HG03378 (cell line): Measurements from ENCODE around the gene PCBP3.
"Not testable (repeated sequence)": the region's sequence is repeated elsewhere in the genome, so short reads cannot be mapped to it uniquely, and the experiment has no call there.

Experiments
- ATAC-seq: cut with Tn5 transposase; IDR thresholded peaks from one replicate; pipeline ENCODE4 v1.9.1; 2021; ENCODE audit warnings: mild to moderate bottlenecking, moderate library complexity; ENCODE audit not compliant: unreplicated experiment

Gene PCBP3

DNA sequence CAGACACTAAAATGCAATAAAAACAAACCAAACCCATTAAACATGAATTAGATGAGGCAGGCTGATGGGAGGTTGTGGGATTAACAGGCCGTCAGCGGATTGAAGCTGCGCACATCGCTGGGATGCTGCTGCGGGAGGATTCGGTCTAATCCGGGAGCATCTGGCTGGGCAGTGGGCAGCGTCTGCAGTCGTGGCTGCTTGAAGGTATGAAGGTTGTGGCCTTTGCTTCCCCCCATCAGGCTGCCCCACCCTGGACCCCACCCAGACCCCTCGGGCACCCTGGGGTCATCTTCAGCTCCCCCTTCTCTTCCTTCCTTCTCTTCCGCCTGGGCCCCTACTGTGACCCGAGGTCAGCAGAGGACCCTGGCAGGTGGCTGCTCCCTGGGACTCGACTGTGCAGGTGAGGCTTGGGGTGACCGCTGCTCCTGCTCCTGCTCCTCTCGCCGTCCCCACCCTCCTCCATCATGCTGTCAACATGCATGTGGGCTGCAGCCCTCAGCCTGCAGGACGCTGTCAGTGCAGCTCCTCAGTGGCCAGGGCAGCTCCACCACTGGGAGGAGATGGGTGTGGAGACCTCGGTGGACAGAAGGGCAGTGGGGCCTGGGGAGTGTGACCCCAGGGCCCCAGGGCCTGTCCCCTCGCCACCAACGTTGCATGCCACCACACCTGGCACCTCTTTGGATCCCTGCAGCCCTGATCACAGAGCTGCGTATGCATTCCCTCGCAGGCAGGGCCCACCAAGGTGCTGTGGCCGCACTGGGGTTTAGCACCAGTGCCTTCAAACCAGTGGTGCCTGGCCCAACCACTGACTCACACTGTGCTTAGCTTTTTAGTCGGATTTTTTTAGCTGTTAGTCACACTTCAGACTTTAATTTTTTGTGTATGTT lies 225.8 kb downstream of the PCBP3 start:
- ATAC-seq, result no peak

DNA sequence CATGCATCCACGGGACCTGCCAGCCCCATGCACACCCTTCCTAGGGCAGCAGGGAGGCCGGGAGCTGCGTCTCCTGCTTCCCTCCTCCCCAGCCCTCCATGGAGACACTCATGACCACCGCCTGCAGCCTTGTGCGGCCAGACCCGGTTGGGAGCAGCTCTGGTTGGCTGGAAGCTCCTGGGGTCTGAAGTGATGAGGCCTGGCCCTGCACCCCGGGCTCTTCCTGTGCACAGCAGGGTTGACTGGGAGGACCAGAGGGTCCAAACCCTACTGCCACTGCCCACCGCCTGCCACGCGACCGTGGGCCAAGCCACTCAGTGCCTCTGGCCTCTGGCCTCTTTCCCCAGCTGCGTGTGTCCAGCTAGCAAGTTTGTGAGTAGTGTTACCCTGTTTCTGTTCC lies 226.9 kb downstream of the PCBP3 start:
- ATAC-seq, result no peak

DNA sequence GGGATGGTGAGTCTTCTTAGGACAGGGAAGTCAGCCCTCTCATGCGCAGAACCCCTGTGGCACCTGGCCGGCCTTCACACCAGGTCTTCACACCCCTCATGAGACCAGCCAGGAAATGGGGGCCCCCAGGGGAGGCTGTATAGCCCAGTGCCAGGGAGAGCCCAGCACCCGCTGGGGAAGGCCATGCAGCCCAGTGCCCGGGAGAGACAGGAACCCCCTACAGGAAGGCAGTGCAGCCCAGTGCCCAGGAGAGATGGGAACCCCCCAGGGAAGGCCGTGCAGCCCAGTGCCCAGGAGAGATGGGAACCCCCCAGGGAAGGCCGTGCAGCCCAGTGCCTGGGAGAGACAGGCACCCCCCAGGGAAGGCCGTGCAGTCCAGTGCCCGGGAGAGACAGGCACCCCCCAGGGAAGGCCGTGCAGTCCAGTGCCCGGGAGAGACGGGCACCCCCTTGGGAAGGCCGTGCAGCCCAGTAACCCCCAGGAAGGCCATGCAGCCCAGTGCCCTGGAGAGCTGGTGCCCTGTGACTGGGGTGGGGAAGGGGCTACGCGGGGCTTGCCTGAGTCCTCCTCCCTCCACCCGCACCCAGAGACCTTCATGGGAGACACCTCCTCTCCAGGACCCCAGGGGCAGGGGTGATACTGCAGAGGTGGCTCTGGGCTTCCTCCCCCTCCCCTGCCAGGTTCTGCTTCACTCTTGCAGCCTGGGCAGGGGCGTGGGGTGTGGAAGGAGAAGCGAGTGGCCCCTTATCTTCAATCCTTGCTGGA lies 227.5 kb downstream of the PCBP3 start:
- no peak for ATAC-seq

DNA sequence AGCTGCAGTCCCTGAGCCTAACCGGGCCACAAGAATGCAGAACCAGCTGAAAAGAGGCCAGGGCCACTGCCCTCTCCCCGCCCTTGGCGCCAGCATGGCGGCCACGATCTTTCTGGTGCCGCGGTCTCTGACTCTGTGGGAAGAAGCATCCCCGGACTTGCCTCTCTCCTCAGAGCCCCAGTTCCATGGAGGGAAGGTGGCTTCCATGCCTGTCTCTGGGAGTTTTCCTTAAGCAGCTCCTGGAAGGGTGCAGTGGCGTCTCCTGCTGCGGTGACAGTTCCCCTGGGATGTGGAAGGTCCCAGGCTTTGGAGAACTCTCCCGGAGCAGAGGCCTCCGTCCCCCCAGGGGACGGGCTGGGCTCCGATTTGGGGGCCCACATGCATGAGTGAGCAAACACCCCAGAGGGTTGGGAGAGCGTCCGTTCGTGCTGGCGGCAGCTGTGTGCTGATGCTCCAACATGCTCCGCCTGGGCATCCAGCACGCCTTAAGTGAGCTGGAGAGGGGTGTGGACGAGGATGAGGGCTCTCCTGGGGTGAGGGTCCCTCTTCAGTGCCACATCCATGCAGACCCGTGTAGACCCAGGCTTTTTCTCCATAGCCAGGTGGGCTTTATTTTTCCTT lies 228.2 kb downstream of the PCBP3 start:
- ATAC-seq, result no peak

DNA sequence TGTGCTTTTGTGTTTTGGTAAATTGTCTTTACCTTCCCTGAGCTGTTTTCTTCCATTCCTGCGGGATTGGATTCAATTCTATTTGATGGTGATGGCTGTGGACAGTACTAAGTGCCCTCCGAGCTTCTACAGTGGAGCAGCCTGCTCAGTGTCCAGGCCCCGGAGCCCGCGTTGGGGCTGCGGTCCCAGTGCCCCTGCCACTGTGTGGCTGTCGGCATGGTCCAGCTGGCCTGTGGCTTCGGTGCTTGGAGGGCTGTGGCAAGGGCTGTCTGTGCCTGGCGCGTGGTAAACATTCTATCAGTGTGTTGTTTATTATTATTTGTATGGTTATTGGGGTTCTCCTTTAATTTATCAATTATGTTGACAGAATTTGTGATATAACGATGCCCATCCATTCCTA lies 228.9 kb downstream of the PCBP3 start:
- ATAC-seq, result no peak

DNA sequence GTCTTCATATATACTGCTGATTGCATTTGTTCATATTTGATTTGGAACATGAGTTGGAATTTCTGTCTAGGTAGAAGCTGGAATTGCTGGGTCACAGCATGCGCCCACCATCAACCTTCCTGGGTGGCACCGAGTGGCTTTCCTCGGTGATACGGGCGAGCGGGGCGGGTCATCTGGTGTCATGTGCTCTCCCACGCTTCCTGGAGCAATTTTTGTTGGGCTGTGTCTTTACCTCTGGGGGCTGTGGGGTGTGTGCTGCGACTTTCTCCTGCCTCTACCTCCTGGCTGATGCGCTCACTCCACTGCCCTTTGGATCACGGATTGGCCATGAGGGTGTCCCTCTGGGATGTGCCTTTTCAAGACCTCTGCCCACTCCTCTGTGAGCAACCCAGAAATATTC lies 229.4 kb downstream of the PCBP3 start:
- no peak for ATAC-seq

DNA sequence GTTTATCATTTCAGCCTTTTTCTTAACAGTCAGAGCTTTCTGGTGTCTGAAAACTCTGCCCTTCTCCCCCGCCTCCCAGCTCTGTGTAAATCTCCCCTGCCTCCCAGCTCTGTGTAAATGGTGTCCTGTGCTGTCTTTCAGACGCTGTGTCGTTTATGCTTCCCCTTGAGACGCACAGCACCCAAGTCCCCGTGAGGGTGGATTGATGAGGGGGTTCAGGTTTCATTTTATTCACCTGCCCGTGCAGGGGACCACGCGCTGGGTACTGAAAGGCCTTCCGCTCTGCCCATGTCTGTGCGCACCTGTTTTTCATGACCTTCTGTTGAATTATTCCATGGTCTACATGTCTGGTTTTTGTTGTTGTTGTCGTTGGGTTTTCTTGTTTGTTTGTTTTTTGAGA lies 229.9 kb downstream of the PCBP3 start:
- no peak for ATAC-seq

DNA sequence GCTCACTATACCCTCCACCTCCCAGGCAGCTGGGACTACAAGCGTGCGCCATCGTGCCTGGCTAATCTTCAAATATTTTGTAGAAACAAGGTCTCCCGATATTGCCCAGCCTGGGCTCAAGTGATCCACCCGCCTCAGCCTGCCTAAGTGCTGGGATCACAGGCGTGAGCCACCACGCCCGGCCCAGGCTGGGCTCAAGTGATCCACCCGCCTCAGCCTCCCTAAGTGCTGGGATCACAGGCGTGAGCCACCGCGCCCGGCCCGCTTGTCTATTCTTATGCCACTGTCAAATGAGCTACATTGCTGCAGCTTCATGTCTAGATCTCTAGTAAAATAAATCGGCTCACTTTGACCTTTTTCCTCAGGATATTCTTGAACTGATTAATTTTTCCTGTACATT lies 230.3 kb downstream of the PCBP3 start:
- ATAC-seq, result no peak

DNA sequence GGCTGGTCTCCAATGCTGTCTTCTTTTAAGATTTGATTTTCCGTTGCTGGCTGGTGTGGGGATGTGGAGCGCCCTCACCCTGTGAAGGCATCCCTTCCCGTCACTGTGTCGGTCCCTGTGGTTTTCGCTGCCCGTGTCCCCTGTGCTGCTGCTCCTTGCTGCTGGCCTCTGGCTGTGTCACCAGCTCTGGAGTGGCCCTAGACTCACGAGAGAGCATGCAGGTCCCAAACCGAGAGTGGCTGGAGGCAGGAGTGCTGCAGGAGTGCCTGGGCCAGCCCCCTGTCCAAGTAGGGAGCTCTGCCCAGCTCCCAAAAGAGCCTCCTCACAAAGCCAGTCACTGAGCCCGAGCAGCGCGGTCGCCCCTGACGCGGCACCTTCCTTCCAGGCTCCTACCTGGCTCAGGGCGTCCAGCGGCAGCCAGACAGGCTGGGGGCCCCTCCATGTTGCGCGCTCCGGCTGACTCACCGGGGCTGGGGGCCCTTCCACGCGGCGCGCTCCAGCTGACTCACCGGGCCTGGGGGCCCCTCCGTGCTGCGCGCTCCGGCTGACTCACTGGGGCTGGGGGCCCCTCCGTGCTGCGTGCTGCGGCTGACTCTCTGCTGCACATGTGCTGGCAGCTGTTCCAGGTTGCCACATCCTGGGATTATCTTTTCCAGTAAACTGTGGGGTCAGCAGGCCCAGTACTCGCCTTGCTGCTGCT lies 231.3 kb downstream of the PCBP3 start:
- ATAC-seq, result no peak

DNA sequence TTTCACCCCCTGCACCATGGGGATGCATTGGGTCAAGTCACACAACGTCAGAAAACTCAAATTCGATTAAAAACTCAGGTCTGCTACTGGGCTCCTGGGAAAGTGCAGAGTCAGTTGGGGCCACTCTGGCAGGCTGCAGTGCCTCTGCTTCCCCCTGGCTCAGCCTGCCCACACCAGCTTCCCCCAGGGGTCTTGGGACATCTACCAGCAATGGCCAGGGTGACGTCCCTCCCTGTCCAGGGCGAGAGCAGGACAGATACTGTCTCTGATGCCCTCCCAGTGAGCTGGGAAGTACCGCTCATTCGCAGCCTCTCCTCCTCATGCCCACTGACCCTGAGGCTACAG lies 231.9 kb downstream of the PCBP3 start:
- ATAC-seq, result no peak

DNA sequence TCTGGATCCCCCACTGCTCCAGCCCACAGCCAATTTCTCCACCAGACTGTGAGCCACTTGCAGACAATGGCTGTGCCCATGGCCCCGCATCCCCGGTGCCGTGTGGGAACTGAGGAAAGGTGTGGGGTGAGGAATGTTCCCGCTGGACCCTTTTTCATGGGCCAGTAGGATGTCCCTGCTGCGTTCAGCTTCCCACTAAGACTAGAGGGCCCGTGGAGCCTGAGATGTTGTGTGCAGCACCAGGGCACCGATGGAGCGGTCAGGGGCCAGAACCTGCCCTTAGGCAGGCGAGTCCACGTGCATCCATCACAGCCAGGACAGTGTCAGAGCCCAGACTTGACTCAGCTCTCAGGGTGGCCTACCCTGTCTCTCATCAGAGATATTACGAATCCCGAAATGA lies 232.4 kb downstream of the PCBP3 start:
- no peak for ATAC-seq

DNA sequence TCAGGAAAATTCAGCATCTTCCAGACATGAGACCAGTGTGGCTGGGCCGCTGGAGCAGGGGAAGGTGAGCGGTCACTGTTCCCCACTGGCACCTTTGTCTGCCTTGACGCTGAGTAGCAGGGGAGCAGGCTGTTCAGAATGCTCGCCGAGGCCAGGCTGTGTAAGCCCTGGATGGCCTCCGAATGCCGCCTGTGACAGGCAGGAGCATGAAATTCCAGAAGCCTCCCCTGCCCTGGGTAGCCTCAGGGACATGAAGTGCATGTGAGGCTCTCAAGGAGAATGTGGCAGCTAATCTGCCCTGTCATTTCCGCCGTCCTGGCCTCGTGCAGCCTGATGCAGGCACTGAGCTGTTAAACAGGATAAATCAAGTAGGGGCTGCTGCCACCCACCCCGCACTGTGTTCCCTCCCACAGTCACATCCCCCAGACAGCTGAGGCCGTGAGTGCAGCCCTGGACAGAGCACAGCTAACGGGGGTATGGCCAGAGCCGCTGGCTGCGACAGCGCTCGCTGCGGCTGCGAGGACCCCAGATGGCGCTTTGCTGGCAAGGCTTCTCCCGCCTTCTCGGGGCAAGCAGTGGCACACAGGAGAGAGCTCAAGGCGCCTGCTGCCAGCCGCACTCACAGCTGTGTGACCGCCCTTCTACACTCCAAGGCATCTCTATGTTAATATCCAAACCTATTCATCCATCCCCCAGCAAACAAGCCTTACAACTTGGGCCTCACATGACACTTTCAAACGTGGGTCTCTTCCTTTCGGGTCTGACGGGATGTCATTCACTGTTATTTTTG lies 233.1 kb downstream of the PCBP3 start:
- ATAC-seq, result no peak

DNA sequence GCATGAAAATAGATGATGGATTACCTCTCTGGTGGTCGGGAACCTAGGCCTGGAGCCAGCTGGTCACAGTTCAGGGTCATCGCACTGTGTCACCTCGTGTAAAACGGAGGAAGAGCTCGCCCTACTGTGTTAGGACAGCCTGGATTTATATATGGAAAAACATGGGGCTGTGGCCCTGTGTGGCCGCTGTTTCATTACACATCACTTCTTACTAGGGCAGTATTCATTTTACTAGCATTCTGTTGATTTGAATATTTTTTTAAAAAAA lies 233.6 kb downstream of the PCBP3 start:
- ATAC-seq, result no peak

DNA sequence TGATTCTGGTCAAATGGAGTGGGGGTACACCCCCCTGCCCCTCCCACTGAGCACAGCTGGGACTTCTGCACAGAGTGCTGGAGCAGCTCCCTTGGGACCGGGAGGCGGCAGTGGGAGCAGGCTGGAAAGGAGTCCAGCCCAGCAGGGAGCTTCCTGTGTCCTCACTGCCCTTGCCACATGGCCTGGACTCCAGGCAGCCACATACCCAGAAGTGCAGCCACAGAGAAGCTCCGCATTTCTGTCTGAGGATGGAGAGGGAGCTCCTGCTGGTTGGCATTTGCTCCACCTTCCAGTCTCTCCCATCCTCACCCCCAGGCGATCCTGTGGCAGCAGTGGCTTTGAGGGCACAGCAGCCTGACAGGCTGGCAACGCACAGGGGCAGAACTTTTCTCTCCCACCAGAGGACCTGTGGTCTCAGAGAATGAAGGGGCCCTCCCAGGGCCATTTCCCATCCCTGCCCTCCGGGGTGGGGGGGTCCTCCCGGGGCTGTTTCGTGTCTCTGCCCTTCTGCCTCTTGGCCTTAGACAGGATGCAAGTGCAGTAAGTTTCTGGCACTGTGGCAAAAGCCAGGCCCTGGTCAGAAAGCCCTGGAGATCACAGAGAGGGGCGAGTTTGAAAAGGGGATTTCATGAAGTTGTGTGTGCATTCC lies 234.4 kb downstream of the PCBP3 start:
- no peak for ATAC-seq

DNA sequence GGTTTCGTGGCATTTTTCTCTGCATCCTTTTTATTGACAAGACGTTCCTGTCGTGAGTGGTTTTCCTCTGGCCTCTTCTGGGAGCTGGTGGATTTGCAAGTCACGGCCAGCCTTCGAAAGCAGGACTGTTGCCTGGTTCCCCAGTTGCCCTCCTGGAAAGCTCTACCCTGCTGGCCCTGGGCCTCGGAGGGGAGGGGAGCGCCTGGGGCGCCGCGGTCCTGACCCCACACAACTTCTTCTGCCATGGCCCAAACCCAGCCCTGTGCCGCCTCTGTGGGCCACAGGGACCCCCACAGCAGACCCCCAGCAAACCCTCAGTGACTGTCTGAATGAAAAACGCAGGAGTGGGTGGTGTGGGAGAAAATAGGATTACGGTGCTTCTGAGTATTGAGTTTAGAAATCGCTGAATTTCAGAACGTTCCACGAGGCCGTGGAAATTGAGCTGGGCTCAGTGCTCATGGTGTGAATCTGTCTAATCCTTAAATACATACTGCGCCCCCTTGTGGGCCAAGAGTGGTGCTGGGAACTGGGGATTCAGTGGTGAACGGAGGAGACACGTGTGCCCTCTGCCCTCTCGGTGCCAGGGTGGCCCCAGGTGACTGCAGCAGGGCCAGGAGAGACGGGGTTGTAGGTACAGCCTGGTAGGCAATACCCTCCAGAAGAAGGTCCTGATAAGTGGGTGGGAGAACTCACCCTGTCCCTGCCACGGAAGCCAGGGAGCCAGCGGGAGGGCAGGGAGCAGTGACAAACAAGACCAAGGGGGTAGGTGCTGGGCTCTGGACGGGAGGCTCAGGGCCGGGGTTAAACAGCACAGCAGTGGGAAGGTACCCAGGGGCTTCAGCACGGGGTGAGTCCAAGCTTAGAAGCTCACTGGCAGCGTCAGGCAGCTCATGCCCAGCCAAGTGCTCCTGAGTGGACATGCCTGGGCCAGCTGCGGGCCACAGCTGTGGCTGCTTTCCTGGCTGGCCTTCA lies 236.9 kb downstream of the PCBP3 start:
- no peak for ATAC-seq

DNA sequence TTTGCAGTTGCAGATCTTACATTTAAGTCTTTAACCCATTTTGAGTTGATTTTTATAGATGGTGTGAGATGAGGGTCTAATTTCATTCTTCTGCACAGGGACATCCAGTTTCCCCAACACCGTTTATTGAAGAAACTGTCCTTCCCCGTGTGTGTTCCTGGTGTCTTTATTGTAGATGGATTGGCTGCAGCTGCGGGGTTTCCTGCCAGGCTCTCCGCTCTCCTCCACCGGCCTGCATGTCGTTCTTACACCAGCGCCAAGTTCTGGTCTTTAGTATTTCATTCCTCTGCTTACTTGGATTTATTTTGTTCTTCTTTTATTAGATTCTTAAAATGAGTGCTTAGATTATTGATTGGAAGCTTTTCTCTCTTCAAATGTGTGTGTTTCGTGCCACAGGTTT lies 239.1 kb downstream of the PCBP3 start:
- no peak for ATAC-seq

DNA sequence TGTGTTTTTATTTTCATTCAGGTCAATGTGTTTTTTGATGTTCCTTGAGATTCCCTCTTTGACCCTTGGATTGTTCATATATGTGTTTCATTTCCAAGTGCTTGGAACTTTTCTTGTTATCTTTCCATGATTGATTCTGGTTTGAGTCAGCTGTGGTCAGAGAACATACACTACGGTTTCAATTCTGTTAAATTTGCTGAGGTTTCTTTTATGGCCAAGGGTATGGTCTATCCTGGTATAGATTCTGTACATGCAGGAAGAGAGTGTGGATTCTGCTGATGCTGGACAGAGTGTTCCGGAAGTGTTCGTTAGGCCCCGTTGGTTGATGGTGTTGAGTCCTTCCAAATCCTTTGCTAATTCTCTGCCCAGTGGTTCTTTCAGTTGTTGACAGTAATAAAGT lies 239.6 kb downstream of the PCBP3 start:
- no peak for ATAC-seq

DNA sequence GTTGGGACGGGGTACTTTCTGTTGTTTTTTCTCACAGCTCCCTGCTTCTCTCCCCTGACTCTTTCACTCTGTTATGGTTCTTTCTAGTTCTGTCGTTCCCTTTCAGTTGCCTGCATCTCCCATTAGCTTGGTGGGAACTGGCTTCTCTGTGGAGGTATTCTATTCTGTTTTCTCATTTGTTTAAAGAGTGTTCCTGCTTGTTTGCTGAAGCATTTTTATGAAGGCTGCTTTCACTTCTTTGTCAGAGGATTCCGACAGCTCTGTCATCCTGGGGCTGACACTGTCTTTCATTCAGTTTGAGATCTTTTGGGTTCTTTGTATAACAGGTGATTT lies 242.0 kb downstream of the PCBP3 start:
- no peak for ATAC-seq

DNA sequence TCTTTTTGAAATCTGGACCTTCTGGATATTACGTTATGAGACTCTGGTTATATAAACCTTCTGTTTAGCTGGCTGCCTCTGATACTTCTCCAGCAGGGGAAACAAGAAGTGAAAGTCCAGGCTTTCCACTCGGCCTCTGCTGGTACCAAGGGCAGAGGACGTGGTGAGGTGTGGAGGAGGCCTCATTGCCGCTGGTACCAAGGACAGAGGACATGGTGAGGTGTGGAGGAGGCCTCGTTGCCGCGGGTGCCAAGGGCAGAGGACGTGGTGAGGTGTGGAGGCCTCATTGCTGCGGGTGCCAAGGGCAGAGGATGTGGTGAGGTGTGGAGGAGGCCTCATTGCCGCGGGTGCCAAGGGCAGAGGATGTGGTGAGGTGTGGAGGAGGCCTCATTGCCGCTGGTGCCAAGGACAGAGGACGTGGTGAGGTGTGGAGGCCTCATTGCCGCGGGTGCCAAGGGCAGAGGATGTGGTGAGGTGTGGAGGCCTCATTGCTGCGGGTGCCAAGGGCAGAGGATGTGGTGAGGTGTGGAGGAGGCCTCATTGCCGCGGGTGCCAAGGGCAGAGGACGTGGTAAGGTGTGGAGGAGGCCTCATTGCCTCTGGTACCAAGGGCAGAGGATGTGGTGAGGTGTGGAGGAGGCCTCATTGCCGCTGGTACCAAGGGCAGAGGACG lies 242.5 kb downstream of the PCBP3 start:
- not testable (repeated sequence) for ATAC-seq
